DND-41 (cell line): Measurements from ENCODE around the gene FCGBP.

Experiments
- ATAC-seq: fragments of 200-7000 bp; cut with Tn5 transposase; 3 replicates; pipeline ENCODE4 v1.9.1; 2021; ENCODE audit warnings: low read depth; ENCODE audit not compliant: insufficient read depth
- DNase-seq: peaks from one replicate; pipeline ENCODE4 v3.0.0-alpha.2; 2020
- H2AFZ ChIP-seq: 2 replicates; pipeline ENCODE4 v1.6.0; 2012; ENCODE audit warnings: low read depth, low read length
- H3K27ac ChIP-seq: 2 replicates; pipeline ENCODE4 v1.5.1; 2012; ENCODE audit warnings: low read length, inconsistent platforms
- H3K27me3 ChIP-seq: fragments of 200-600 bp; sonication (generic); 2 replicates; pipeline ENCODE4 v1.6.0; 2012; ENCODE audit warnings: low read length, mild to moderate bottlenecking, inconsistent platforms; ENCODE audit not compliant: insufficient read depth, poor library complexity
- H3K36me3 ChIP-seq: 2 replicates; pipeline ENCODE4 v1.5.1; 2012; ENCODE audit warnings: low read length, inconsistent platforms; ENCODE audit not compliant: insufficient read depth
- H3K4me1 ChIP-seq: 2 replicates; pipeline ENCODE4 v1.5.1; 2012; ENCODE audit warnings: mild to moderate bottlenecking, low read length; ENCODE audit not compliant: insufficient read depth
- H3K4me2 ChIP-seq: 2 replicates; pipeline ENCODE4 v1.6.0; 2012; ENCODE audit warnings: mild to moderate bottlenecking, moderate library complexity, low read length, inconsistent platforms; ENCODE audit not compliant: insufficient read depth
- H3K4me3 ChIP-seq, 2 experiments: fragments of 200-600 bp in 1 of 2; shearing (Covaris generic) in 1 of 2; 2 replicates each; pipeline ENCODE4 v1.5.1; 2012 to 2016; ENCODE audit warnings: inconsistent platforms in 2 of 2, low read length in 2 of 2, mild to moderate bottlenecking in 2 of 2, low read depth in 1 of 2, moderate library complexity in 1 of 2
- H3K79me2 ChIP-seq: 2 replicates; pipeline ENCODE4 v1.6.0; 2012; ENCODE audit warnings: low read length, inconsistent platforms; ENCODE audit not compliant: insufficient read depth
- H3K9ac ChIP-seq: 2 replicates; pipeline ENCODE4 v1.6.0; 2012; ENCODE audit warnings: low read depth, mild to moderate bottlenecking, inconsistent platforms, low read length, moderate library complexity
- H3K9me3 ChIP-seq: 2 replicates; pipeline ENCODE4 v1.5.1; 2012; ENCODE audit warnings: low read length, moderate library complexity, mild to moderate bottlenecking, inconsistent platforms; ENCODE audit not compliant: insufficient read depth, severe bottlenecking
- H4K20me1 ChIP-seq: 2 replicates; pipeline ENCODE4 v1.6.0; 2012; ENCODE audit warnings: low read length; ENCODE audit not compliant: insufficient read depth
- EZH2 ChIP-seq: IDR thresholded peaks from 3 replicates; pipeline ENCODE4 v1.6.1; 2012; ENCODE audit warnings: borderline replicate concordance, low read depth, mild to moderate bottlenecking, moderate library complexity, low read length, inconsistent platforms; ENCODE audit not compliant: severe bottlenecking
- TF ChIP-seq, protein P1 (sequence below): IDR thresholded peaks from 2 replicates; pipeline ENCODE4 v1.5.1; 2012; ENCODE audit warnings: borderline replicate concordance, low read length, moderate library complexity, mild to moderate bottlenecking; ENCODE audit not compliant: poor library complexity, severe bottlenecking; ENCODE audit errors: extremely low read depth

FCGBP gene

GRCh38 chr19:39915101-39915847, 19.2 kb downstream of the FCGBP start:
- Histone ChIP-seq H3K27ac (no peak overlapping the region), H3K79me2 (no peaks in the 10 kb centered on the region), H3K4me3 (no peak overlapping the region), H2AFZ (no peak overlapping the region), H3K9ac (no peak overlapping the region), H3K4me1 (no peaks in the 10 kb centered on the region), H3K27me3 (no peaks in the 10 kb centered on the region), H3K36me3 (no peaks in the 10 kb centered on the region), H4K20me1 (no peaks in the 10 kb centered on the region), H3K9me3 (no peaks in the 10 kb centered on the region), H3K4me2 (no peak overlapping the region)
- no peak for DNase-seq
- no peak for TF ChIP-seq EZH2
- TF ChIP-seq, protein P1, sequence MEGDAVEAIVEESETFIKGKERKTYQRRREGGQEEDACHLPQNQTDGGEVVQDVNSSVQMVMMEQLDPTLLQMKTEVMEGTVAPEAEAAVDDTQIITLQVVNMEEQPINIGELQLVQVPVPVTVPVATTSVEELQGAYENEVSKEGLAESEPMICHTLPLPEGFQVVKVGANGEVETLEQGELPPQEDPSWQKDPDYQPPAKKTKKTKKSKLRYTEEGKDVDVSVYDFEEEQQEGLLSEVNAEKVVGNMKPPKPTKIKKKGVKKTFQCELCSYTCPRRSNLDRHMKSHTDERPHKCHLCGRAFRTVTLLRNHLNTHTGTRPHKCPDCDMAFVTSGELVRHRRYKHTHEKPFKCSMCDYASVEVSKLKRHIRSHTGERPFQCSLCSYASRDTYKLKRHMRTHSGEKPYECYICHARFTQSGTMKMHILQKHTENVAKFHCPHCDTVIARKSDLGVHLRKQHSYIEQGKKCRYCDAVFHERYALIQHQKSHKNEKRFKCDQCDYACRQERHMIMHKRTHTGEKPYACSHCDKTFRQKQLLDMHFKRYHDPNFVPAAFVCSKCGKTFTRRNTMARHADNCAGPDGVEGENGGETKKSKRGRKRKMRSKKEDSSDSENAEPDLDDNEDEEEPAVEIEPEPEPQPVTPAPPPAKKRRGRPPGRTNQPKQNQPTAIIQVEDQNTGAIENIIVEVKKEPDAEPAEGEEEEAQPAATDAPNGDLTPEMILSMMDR: no peak
- no peak for ATAC-seq

- Histone ChIP-seq H3K27ac (no peak overlapping the region), H3K79me2 (no peaks in the 10 kb centered on the region), H3K4me1 (no peaks in the 10 kb centered on the region), H3K4me3 (no peak overlapping the region), H3K36me3 (no peaks in the 10 kb centered on the region), H4K20me1 (no peaks in the 10 kb centered on the region), H3K9me3 (no peaks in the 10 kb centered on the region), H3K9ac (no peak overlapping the region), H2AFZ (no peak overlapping the region), H3K4me2 (no peak overlapping the region), H3K27me3 (no peaks in the 10 kb centered on the region)
- no peak for TF ChIP-seq EZH2
- TF ChIP-seq, protein P1: no peak
- ATAC-seq: no peak
- DNase-seq: no peak
Measured at GRCh38 chr19:39913682-39914333, 20.6 kb downstream of the FCGBP start.

DNA sequence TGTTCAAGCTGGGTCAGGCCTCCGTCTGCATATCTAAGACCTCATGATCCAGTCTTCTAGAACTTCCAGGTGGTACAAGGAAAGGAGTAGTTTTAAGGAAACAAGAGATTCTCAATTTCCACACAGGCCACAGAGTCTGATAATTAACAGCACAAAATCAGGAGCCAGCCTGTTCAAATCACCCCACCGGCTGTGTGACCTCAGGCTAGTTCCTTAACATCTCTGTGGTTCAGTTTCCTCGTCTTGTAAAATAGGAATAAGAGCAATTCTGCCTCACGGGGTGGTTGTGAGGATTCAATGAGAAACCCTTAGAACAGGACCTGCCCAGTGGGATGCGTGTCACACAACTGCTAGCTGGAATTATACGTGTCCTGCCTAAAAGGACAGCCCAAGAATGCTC, 25.6 kb downstream of the FCGBP start:
- H4K20me1 ChIP-seq: no peaks in the 10 kb centered on the region
- H3K9ac ChIP-seq: no peak overlapping the region
- no peak for TF ChIP-seq EZH2
- TF ChIP-seq, protein P1: no peak
- H3K27me3 ChIP-seq: no peaks in the 10 kb centered on the region
- H3K27ac ChIP-seq: no peak overlapping the region
- no peak for DNase-seq
- H3K4me1 ChIP-seq: no peaks in the 10 kb centered on the region
- H3K4me3 ChIP-seq: no peak overlapping the region
- no peak overlapping the region for H2AFZ ChIP-seq
- no peaks in the 10 kb centered on the region for H3K79me2 ChIP-seq
- no peaks in the 10 kb centered on the region for H3K36me3 ChIP-seq
- H3K9me3 ChIP-seq: no peaks in the 10 kb centered on the region
- no peak for ATAC-seq
- no peak overlapping the region for H3K4me2 ChIP-seq
